ENCODE results near the gene CTBP1. TPM values are rescaled to one million over a fixed set of nuclear protein-coding genes. Genes with fewer than 3 reads are reported as not detected.

CTBP1 gene
- total and polyA plus RNA-seq, 2 donors from 2014 or later, result 96.1 to 170 TPM

DNA sequence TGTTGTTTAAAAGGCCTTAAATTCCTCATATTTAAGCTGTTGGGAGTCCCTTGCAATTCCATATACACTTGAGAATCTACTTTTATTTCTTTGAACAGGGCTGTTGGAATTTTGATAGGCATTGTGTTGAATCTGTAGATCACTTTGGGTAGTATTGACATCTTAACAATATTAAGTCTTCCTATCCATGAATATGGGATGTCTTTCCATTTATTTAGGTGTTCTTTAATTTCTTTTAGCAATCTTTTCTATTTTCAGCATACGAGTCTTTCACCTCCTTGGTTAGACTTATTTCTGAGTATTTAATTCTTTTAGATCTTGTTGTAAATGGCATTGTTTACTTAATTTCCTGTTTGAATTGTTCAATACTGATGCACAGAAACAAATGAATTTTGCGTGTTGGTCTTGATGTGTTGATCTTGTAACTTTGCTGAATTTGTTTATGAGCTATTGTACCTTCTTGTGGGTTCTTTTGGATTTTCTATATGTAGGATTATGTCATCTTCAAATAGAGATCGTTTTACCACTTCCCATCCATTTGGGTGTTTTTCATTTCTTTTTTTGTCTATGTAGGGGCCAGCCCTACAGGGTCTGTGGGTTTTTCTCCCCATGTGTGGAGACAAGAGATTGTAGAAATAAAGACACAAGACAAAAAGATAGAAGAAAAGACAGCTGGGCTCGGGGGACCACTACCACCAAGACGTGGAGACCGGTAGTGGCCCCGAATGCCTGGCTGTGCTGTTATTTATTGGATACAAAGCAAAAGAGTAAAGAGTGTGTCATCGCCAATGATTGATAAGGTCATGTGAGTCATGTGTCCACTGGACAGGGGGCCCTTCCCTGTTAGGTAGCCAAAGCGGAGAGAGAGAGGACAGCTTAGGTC, 18.2 kb upstream of the CTBP1 start:
- DNase-seq, result peak in 1 of 5 donors; percentile 28
- TF ChIP-seq, protein P1, sequence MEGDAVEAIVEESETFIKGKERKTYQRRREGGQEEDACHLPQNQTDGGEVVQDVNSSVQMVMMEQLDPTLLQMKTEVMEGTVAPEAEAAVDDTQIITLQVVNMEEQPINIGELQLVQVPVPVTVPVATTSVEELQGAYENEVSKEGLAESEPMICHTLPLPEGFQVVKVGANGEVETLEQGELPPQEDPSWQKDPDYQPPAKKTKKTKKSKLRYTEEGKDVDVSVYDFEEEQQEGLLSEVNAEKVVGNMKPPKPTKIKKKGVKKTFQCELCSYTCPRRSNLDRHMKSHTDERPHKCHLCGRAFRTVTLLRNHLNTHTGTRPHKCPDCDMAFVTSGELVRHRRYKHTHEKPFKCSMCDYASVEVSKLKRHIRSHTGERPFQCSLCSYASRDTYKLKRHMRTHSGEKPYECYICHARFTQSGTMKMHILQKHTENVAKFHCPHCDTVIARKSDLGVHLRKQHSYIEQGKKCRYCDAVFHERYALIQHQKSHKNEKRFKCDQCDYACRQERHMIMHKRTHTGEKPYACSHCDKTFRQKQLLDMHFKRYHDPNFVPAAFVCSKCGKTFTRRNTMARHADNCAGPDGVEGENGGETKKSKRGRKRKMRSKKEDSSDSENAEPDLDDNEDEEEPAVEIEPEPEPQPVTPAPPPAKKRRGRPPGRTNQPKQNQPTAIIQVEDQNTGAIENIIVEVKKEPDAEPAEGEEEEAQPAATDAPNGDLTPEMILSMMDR (IDR thresholded peaks at IDR 0.05; ENCODE audit: borderline replicate concordance, extremely low read depth, insufficient read depth), result no peak
- no peak overlapping the region for H3K4me3 ChIP-seq (ENCODE audit: low read length in 3 of 3)
- intact Hi-C loops (cut with DNase I), result loop anchor here (10.0 kb wide), 1 partner anchor 132 kb away; no protein-coding TSS in a partner anchor
- no peaks in the 10 kb centered on the region for H3K36me3 ChIP-seq (ENCODE audit: control insufficient read depth in 2 of 3, insufficient read depth in 3 of 3, low read length in 3 of 3)
- no peaks in the 10 kb centered on the region for H3K4me1 ChIP-seq (ENCODE audit: control insufficient read depth in 2 of 3, insufficient read depth in 2 of 3, low read depth in 1 of 3, low read length in 3 of 3)
- peaks cover 0 to 4% (median 0%) of the 10 kb centered on the region in 3 donors for H3K9me3 ChIP-seq (ENCODE audit: control insufficient read depth in 2 of 3, insufficient read depth in 1 of 3, low read length in 3 of 3)
- no peak overlapping the region for H3K27ac ChIP-seq (ENCODE audit: low read depth in 2 of 2, low read length in 2 of 2)
- no peak overlapping the region for H3K9ac ChIP-seq (ENCODE audit: low read length in 3 of 3)
- H3K27me3 ChIP-seq (ENCODE audit: control insufficient read depth, insufficient read depth, low read length), result no peaks in the 10 kb centered on the region
- no peak for FAIRE-seq

DNA sequence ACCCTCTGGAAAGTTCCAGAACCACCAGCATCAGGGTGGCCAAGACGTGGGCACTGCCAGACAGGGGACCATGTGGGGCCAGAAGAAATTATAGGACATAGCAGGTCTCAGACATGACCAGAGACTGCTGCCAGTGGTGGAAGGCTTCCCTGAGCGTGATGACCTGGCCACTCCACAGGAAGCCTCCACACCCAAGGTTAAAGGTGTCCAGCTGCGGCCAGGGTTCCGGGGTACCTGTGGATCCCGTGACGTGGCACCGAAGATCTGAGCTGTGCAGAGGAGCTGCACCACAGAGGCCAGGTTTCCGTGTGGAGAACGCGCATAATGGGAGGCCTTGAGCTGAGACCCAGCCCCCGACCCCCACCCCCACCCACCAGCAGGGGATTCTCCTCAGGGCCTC, 16.4 kb upstream of the CTBP1 start:
- H3K4me1 ChIP-seq (ENCODE audit: control insufficient read depth in 2 of 3, insufficient read depth in 2 of 3, low read depth in 1 of 3, low read length in 3 of 3), result no peaks in the 10 kb centered on the region
- no peak overlapping the region for H3K27ac ChIP-seq (ENCODE audit: low read depth in 2 of 2, low read length in 2 of 2)
- no peaks in the 10 kb centered on the region for H3K27me3 ChIP-seq (ENCODE audit: control insufficient read depth, insufficient read depth, low read length)
- peaks cover 0 to 4% (median 0%) of the 10 kb centered on the region in 3 donors for H3K9me3 ChIP-seq (ENCODE audit: control insufficient read depth in 2 of 3, insufficient read depth in 1 of 3, low read length in 3 of 3)
- no peaks in the 10 kb centered on the region for H3K36me3 ChIP-seq (ENCODE audit: control insufficient read depth in 2 of 3, insufficient read depth in 3 of 3, low read length in 3 of 3)
- TF ChIP-seq, protein P1 (IDR thresholded peaks at IDR 0.05; ENCODE audit: borderline replicate concordance, extremely low read depth, insufficient read depth), result no peak
- no peak overlapping the region for H3K9ac ChIP-seq (ENCODE audit: low read length in 3 of 3)
- no peak overlapping the region for H3K4me3 ChIP-seq (ENCODE audit: low read length in 3 of 3)
- intact Hi-C loops (cut with DNase I), result loop anchor here (10.0 kb wide), 1 partner anchor 131 kb away; no protein-coding TSS in a partner anchor
- no peak for FAIRE-seq
- DNase-seq, result no peak

DNA sequence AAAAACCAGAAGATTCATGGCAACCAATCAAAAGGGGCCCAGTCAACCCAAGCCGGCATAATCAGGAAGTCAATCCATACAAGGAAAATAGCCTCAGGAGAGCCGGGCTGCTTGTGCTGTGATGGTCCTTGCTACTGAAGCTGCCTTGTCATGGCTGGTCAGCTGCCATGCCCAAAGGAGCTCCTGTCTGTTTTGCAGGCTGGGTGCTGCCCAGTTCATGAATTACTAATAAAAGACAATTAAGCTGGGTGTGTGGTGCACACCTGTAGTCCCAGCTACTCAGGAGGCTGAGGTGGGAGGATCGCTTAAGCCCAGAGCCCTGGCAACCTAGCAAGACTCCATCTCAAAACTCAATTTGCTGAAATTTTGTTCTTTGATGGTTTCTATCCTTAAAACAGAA, 16.0 kb upstream of the CTBP1 start:
- DNase-seq, result no peak
- Histone ChIP-seq H3K36me3 (ENCODE audit: control insufficient read depth in 2 of 3, insufficient read depth in 3 of 3, low read length in 3 of 3) (no peaks in the 10 kb centered on the region), H3K27ac (ENCODE audit: low read depth in 2 of 2, low read length in 2 of 2) (no peak overlapping the region), H3K4me1 (ENCODE audit: control insufficient read depth in 2 of 3, insufficient read depth in 2 of 3, low read depth in 1 of 3, low read length in 3 of 3) (no peaks in the 10 kb centered on the region), H3K9ac (ENCODE audit: low read length in 3 of 3) (no peak overlapping the region), H3K4me3 (ENCODE audit: low read length in 3 of 3) (no peak overlapping the region), H3K27me3 (ENCODE audit: control insufficient read depth, insufficient read depth, low read length) (no peaks in the 10 kb centered on the region), H3K9me3 (ENCODE audit: control insufficient read depth in 2 of 3, insufficient read depth in 1 of 3, low read length in 3 of 3) (peaks cover 0 to 4% (median 0%) of the 10 kb centered on the region in 3 donors)
- no peak for FAIRE-seq
- TF ChIP-seq, protein P1 (IDR thresholded peaks at IDR 0.05; ENCODE audit: borderline replicate concordance, extremely low read depth, insufficient read depth), result no peak
- intact Hi-C loops (cut with DNase I), result loop anchor here (10.0 kb wide), 1 partner anchor 130 kb away; no protein-coding TSS in a partner anchor
